HG02884 (cell line): ENCODE results near the gene PEX10.

Source experiments
- ATAC-seq: cut with Tn5 transposase; IDR thresholded peaks from one replicate; pipeline ENCODE4 v1.9.1; 2021; ENCODE audit warnings: mild to moderate bottlenecking, moderate library complexity; ENCODE audit not compliant: unreplicated experiment

PEX10 gene

DNA sequence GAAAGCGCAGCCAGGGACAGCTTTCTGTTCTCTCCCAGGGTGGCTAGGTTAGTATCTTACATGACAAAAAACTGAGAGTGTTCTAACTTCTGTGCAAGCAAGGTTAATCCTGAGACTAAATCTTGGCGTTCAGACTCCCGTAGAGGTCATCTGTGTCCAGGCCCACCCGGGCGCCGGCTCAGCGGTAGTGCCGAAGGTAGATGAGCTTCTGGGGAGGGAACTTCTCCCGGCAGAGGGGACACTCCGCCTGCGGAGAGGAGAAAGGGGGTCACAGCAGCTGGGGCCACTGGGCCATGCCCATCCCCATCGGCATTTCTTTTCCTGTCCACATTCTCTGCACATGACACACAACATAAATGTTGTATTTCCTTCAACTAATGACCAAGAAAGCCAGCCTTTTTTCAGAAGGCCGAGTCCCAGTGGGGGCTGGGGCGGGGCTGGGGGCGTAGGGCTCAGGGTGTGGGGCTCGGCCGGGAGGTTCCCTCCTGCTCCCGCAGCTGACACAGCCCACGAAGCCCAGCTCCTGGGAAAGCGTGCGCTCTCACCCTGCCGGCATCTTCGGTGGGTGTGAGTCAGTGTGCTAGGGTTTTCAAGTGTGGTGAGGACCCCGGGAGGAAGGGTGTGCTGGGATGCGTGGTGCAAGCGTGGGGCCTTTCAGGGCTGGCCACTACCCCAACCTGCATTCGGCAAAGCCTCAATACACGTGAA, 6.6 kb downstream of the PEX10 start:
- ATAC-seq, result no peak

DNA sequence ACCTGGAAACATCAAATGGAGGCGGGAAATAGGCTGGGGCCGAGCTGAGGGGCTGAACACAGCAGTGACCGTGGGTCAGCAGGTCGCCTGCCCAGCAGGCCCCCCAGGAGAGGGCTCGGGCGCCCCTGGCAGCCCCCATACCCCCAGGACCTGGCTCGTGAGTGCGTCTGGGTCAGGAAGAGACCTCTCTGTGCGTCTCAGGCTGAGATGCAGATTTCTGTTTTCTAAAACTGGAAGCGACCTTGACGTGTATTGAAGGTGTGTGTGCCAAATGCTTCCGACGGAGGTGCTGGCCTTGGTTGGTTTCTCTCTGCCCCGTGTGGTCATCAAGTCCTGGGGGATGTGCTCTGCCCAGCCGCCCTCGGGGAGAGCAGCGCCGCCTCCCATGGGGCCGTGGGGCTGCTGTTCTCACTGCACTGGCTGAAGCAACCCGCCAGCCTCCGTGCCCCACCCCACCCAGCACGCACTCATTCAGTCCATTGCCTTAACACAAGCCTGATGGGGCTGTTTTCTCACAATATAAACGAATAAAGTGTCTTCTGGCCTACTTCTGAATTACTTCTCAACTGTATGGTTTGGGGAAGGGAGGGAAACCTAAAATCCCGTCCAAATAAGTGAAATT, 7.4 kb downstream of the PEX10 start:
- no peak for ATAC-seq

DNA sequence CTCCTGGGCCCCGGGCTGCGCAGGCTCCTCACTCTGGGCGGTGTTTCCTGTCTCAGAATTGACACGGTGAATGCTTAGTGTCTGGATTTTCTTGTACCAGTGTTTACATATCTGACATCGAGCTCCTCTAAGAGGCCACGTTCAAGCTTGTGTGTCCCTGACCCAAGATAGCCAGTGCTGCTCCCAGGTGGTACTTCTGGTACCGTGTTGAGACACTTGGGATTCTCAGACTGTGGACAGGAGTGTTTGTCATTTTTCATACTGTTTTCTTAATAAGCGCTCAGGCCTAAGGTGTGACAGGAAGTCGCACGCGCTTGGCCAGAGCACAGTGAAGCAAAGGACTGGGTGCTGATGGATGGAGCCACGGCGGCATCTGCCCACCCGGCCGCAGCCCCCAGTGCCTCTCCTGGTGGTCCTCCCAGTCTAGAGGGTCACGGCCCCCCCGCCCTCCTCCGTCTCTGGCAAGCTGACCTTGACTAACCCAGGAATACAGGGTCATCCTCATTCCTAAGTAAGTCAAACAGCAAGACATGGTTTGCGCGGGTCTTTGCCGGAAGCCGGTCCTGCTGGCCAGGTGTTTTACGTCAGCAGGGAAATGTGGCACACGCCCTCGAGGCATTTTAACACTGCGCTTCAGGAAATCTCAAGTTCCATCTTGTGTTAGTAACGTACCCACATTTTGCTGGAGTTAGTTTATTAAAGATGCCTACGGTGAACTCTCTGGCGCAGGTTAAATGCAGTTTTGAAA, 8.0 kb downstream of the PEX10 start:
- ATAC-seq, result no peak

DNA sequence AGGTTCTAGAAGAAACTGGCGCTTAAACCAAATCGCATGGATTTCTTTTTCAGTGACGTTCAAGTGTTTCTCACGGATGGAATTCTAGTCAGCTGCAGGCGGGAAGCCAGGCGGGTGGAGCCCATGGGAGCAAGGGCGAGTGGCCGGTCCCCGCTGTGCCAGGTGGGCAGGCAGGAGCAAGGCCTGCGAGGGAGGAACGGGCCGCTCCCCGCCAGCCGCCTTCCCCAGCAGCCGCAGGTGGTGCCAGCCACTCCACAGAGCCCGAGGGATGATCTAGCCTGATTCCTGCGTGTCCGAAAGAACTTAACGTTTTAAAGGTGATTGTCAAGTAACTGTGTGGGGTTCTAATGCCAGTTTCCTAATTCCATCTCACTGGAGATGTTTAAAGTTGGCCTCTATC, 9.1 kb downstream of the PEX10 start:
- ATAC-seq, result no peak

DNA sequence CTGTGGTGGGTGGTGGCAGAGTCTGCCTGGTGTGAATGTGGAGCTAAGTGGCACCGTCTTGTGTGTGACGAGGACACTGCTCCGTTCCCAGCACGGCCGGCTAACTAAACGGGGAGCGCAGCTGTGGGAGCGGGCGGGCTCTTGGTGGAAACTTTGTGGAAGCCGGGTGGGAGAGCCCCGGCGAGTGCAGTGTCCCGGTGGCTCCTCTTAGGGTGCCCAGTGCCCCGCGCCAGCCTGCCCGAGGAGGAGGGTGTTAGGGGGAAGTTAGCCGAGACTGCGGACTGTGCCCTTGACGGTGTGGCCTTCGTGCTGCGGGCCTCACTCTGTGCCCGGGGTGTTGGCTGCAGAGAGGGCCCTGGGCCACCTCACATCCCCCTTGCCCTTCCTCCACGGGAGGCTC, 9.9 kb downstream of the PEX10 start:
- ATAC-seq, result no peak

DNA sequence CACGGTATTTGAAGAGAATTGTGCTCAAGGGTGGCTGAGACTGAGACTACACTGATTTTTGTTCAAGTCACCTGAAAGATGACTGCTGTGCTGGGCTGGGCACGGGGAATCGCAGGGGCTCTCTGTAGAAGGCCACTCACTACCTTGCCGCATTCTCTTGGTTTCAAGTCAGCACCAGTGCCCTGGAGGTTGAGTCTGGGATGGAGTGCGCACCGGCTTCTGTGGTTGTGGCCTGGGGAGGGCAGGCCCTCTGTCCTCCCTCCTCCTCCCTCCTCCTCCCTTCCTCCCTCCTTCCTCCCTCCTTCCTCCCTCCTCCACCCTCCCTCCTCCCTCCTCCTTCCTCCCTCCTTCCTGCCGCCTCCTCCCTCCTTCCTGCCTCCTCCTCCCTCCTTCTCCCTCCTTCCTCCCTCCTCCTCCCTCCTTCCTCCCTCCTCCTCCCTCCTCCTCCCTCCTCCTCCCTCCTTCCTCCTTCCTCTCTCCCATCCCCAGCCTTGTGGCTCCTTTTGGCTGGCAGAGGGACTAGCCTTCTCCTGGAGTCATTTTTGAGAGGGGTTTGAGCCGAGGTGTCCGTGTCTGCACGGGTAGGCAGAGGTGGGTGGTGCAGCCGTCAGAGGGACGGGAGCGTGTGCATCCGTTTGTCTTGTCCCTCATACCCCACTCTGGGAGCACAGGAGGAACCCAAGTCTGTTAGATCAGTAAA, 11.3 kb downstream of the PEX10 start:
- no peak for ATAC-seq

DNA sequence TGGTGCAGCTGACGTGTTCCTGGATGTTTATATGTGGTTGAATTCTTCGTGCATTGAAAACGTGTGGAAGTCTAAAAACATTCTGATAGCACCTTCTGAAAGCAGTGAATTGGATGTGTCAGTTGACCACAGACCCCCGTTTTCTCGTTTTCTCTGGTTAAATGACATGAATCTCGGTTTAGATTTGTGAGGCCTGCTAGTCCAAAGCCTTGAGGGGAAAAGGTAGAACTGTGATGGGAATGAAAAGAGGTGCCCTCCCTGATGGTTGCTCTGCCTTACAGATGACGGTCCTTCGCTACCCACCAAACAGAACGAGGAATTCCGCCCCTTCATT, 11.8 kb downstream of the PEX10 start:
- ATAC-seq, result no peak

DNA sequence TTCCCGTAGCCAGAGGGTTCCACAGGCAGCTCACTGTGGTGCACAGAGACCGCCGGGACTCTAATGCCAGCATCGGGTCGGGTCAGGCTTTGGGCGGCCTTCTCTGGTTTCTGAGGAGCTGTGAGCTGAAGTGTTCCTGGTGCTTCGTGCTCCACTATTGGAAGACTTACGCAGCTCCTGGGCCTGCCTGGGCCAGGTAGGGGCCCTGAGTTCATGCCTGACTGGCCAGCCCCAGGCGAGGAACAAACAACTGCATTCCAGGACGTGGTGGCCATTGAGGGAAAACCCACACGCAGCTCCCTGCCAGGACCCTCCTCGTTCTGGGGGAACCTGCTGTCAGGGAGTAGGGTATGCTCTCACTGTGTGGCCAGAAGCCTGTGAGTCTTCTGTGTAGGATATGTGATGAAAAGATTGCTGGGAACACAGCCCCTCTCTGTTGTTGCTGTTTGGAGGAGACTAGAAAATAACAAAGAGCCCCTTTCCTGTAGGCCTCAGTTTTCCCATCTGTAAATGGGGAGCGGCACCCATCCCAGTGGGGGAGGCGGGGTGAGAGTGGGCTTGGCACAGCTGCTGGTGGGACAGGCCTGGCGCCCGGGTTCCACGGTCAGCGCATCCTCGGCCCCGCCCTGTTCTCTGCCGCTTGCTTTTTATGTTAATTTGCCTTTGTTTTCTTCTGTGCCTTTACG, 12.3 kb downstream of the PEX10 start:
- ATAC-seq, result no peak

DNA sequence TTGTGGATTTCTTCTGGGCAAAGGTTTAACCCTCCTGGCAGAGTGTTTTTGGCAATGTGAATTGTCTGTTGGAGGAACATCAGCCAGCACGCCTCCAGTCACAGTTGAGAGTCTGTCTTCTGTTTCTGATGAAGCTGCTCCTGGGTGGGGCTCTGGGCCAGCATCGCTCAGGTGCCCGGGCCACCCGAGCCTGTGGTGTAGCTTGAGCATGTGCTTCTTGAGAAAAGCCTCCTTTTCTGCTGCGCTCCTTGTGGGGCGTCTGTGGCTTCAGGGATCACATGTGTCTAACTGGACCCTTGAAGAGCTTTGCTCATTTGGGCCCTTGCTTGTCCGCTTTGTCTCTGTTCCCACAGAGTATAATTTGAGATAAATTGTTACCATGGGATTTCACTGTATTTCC, 13.5 kb downstream of the PEX10 start:
- ATAC-seq, result no peak

DNA sequence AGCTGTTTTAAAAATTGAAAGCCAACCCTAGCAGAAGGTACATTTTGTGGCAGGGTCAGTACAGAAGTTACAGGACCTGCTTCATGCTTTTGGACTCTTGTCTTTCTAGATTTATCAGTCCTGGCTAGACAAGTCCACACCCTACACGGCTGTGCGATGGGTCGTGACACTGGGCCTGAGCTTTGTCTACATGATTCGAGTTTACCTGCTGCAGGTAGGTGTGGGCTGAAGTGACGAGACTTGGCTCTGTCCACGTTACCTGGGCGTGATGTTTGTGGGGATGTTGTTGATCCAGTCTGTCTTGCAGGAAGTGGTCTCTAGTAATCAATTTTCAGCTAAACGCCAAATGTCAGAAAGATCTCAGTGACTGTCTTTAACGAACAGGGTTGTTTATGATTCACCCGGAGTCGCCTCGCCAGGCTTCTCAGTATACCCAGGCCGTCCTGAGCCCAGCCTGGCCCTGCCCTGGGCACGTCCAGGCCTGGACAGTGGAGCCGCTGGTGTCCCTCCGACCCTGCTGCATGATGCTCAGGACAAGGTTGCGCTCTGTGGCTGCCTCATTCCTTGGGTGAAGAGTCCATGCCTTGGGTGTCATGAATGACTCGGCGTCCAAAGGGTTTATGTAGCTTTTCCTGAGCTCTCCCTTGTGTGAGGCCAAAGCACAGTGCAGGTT, 15.2 kb downstream of the PEX10 start:
- ATAC-seq, result no peak

DNA sequence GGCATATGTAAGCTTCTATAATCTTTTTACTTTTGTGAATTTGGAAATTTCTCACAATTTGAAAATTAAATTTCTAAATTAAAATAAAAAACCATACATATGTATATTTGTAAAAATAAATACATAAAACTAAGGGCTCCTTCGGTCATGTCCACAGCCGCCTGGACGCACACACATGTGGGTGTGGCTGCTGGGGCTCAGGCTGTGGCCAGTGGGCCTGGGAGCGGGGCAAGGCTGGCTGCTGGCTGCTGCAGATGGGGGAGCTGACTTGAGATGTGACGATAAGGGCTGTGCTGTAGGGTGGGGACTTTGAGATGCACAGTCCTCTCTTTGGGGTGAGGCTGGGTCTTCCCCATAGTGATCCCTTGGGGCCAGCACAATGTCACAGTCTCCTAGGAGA, 15.9 kb downstream of the PEX10 start:
- ATAC-seq, result no peak

DNA sequence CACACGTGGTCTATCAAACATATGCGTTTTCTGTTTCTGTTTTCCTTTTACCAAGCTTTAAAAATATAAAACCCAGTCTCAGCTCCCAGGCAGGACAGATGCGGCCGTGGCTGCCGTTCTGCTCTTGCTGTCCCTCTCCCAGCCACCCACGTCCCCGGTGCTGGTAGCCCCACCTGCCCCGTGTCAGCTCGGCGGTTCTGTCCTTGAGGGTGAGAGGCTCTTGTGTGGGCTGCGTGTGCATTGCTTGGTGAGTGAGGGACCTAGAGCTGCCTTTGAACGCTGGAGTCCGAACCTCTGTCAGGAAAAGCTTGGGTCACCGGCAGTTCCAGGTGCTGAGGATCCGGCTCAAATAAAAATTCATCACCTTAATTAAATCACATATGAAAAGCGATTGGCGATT, 16.3 kb downstream of the PEX10 start:
- ATAC-seq, result no peak

DNA sequence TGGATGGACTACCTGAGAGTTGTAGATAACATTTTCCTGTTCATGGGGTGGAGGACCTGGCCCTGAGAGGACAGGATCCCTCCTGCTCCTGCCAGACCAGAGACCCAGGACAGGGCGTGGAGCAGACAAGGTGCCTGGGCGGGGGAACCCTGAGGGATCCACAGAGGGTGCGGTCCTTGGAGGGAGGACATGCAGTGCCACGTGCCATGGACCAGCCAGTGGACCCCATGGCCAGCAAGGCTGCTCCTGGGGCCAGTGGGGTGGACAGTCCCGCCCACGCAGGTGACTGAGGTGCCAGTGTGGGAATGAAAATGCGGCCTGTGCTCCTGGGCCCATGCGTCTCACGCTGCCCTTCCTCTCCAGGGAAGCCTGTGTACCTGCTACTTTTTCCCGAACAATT, 17.1 kb downstream of the PEX10 start:
- no peak for ATAC-seq

DNA sequence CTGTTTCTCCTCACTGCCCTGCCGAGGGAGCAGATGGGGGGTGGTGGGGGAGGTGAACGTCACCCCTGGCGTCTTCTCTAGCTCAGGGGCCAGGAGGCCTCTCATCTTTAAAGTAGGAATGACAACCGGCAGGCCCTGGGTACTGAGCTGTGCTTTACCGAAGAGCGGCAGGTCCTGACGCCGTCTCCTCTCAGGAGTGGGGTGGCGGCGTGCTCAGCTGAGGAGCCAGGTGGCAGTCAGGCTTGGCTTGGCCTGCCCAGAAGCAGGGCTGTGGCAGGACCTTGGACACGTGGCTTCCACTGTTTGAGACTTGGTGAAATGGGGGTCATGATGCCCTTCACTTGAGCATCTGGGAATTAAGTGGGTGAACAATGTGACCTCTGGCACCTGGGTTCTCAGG, 17.6 kb downstream of the PEX10 start:
- no peak for ATAC-seq

DNA sequence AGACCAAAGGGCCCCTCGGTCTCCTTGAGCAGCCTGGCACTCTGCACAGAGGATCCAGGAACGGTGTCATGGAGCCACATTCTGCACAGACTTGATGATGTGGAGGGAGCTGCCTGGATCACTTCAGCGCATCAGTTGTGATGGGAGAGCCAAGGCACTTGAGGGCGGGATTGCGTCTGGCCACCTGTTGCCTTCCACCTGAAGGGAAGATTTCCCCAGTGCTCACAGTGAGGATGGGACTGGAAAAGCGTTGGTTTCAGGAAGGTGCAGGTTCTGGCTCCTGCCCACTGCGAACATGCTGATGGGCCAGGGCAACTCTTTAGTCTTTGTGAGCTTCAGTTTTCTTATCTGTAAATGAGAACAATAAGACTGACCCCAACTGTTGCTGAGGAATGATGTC, 18.1 kb downstream of the PEX10 start:
- no peak for ATAC-seq

DNA sequence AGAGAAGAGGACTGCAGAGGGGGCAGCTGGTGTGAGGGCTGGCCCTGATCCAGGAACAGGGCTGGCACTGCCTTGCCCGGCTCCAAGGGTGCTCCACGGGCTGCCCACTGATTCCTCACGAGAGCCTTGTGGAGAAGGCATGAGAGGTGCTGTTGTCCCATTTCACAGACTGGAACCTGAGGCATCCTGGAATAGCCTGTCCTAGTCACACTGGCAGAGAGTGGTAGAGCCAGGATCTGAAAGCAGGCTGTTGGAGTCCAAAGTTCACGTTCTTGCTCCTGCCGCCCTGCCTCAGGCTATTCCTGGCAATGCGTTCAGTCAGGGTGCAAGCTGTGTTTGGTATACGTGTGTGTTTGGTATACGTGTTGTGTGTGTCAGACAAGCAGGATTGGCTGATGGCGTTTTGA, 18.9 kb downstream of the PEX10 start:
- ATAC-seq, result no peak

DNA sequence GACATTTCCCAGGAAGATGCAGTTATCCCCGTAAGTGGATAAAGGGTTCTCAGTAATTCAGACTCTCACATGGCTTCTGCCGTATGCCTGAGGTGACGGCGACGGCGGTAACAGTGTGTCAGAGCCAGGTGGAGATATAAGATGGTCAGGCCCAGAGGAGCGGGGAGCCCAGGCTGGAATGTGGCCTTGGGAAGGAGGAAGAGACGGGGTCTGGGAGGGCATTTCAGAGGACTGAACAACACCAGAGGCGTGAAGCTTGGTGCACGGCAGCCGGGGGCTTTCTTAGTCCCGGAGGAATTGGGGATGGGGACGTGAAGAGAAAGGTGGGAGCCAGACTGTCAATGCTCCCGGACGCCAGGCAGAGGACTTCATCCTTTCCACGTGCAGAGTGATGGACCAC, 19.7 kb downstream of the PEX10 start:
- no peak for ATAC-seq

DNA sequence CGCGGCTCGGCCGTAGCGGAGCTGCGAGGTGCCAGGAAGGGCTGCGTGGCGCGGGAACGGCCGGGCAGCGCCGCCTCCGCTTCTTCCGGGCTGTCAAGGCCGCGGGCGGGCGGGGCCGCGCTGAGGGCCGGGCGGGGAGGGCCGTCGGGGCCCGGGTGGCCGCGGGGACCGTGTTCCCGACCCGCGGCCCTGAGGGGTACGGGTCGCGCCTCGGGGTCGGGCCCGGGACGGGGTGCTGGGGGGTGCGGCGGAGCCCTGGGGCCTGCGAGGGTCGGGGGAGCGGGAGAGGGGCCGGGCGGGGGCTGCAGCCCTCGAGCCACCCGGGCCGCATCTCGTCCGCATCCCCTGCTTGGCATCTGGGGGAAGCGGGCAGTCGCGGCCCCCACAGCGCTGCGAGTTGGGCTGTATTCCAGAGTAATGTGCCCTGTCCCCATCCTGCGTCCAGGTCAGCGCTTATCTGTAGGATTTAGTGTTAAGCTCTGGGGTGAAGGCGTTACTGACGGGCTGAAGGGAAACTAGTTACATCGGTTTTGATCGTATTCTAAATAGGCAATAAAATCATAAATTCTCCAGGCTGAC, 20.3 kb downstream of the PEX10 start:
- ATAC-seq, result peak; percentile 7

DNA sequence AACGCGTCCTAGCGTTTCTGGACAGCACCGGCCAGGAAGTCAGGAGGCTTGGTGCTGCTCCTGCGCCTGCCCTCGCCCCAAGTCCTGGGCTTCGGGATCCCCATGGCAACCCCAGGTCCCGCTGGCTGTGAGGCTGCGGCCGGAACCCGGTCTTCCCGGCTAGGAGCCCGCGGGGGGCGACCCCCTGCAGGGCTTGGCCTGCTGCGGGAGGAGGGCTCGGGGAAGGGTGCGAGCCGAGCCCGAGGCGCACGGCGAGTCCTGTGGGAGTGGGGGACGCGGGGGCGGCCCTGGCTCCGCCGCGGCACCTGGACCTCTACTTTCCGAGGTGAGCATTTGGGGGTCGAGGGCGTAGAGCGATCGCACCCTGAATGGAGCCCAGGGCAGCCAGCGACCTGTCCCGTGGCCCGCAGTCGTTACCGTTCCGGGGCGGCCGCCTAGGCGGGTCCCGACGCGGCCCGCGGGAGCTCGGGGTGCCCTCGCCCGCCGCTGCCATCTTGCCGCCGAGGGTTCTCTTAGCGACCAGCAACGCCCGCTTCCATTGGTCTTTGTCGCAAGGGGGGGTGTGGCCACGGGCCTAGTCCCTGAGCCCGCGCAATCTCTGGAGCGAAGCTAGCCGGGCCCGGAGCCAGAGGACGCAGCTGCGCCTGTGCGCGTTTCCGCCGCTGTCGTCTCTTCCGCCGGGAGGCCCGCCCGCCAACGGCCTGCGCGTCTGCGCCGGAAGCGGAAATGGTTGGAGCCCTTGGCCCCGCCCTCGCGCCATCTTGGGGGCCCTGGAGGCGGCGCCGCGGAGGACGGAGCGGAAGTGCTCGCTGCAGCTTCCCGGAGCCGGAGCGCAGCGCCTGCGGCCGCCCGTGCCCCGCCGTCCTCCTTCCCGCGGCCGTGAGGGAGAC, 21.1 kb downstream of the PEX10 start, which contains the start of the genes MORN1 and RER1:
Gene MORN1 (minus strand): TSS at position 514 of the 890 bp plus-strand sequence. CDS start 21 bp downstream, at position 493.
Gene RER1 (plus strand): TSS at position 801 of the 890 bp plus-strand sequence. CDS start 3,950 bp downstream, outside the sequence.
- ATAC-seq, result peak; percentile 90
